Spinal cord (tissue), 10 donors: Measurements from ENCODE around the gene TRIM54. TPM values are rescaled to one million over a fixed set of nuclear protein-coding genes. Genes with fewer than 3 reads are reported as not detected.
A peak's percentile ranks its signal among the peaks of the same experiment; 100 is the strongest.
"Not testable (repeated sequence)": the region's sequence is repeated elsewhere in the genome, so short reads cannot be mapped to it uniquely, and the experiment has no call there.

Experiments
- DNase-seq, 6 donors: peaks; one replicate each; pipeline versions ENCODE4 v3.0.0 to v3.0.0-alpha.2; 2013 to 2015; ENCODE audit warnings: low spot score in 6 of 6, low read depth in 4 of 6
- H3K27ac ChIP-seq: one replicate; pipeline ENCODE4 v1.5.1; 2013; ENCODE audit warnings: low read depth, low read length, control low read depth
- H3K27me3 ChIP-seq: one replicate; pipeline ENCODE4 v1.6.1; 2013; ENCODE audit warnings: low read length; ENCODE audit not compliant: control insufficient read depth, insufficient read depth
- H3K36me3 ChIP-seq: one replicate; pipeline ENCODE4 v1.6.1; 2013; ENCODE audit warnings: low read length; ENCODE audit not compliant: control insufficient read depth, insufficient read depth
- H3K4me1 ChIP-seq: one replicate; pipeline ENCODE4 v1.6.1; 2013; ENCODE audit warnings: low read length; ENCODE audit not compliant: control insufficient read depth, insufficient read depth
- H3K4me3 ChIP-seq: one replicate; pipeline ENCODE4 v1.5.1; 2013; ENCODE audit warnings: low read depth, low read length, control low read depth
- H3K9me3 ChIP-seq: one replicate; pipeline ENCODE4 v1.6.1; 2013; ENCODE audit warnings: low read length; ENCODE audit not compliant: control insufficient read depth, insufficient read depth
- WGBS: methylation state at CpG from one replicate; pipeline ENCODE4 v1.1.5; 2013; ENCODE audit warnings: missing lambda C conversion rate; ENCODE audit not compliant: insufficient coverage; 5-methylcytosine and 5-hydroxymethylcytosine counted together
- polyA plus RNA-seq, 2 donors: library from polyadenylated mRNA; unstranded; fragments of 120-200 nt; gene quantifications; one replicate each; pipeline ENCODE4 v1.2.1, GENCODE V29; 2013; ENCODE audit not compliant: insufficient read length in 2 of 2
- total RNA-seq, 2 donors: library from RNA; depleted of rRNA in 1 of 2; stranded (reverse); fragments of 120-200 nt in 1 of 2; fragments of >200 nt in 1 of 2; gene quantifications; one replicate each; pipeline versions ENCODE4 v1.2.3 to v1.2.4, GENCODE V29; 2013 to 2014
- donor health status: healthy.

Gene TRIM54
- total and polyA plus RNA-seq, 4 donors, result 0.17 to 1.6 (median 0.77) TPM

GRCh38 chr2:27350106-27350693, 68.0 kb downstream of the TRIM54 start:
- no peak for DNase-seq
- no peaks in the 10 kb centered on the region for H3K27me3 ChIP-seq
- WGBS, result 94% methylated on average over 5 of the region's 7 CpGs
- no peak overlapping the region for H3K4me3 ChIP-seq
- H3K4me1 ChIP-seq, result peaks cover 2% of the 10 kb centered on the region
- no peaks in the 10 kb centered on the region for H3K9me3 ChIP-seq
- H3K27ac ChIP-seq, result no peak overlapping the region
- peaks cover 6% of the 10 kb centered on the region for H3K36me3 ChIP-seq

GRCh38 chr2:27351802-27352598, 69.8 kb downstream of the TRIM54 start:
- Histone ChIP-seq H3K27me3 (no peaks in the 10 kb centered on the region), H3K4me1 (peaks cover 12% of the 10 kb centered on the region), H3K27ac (no peak overlapping the region), H3K9me3 (no peaks in the 10 kb centered on the region), H3K36me3 (peaks cover 8% of the 10 kb centered on the region), H3K4me3 (no peak overlapping the region)
- no peak for DNase-seq
- WGBS, result 92% methylated on average over 6 of the region's 6 CpGs

- not testable (repeated sequence) for H3K9me3 ChIP-seq, DNase-seq, H3K36me3 ChIP-seq, H3K27ac ChIP-seq, H3K4me3 ChIP-seq, H3K27me3 ChIP-seq
- 85% methylated on average over 5 of the region's 5 CpGs for WGBS
- H3K4me1 ChIP-seq, result peaks cover 21% of the 10 kb centered on the region
These were observed 71.1 kb downstream of the TRIM54 start for GRCh38 chr2:27353386-27353761.

- Histone ChIP-seq H3K27ac (no peak overlapping the region), H3K36me3 (peaks cover 8% of the 10 kb centered on the region), H3K27me3 (no peaks in the 10 kb centered on the region), H3K4me1 (peaks cover 21% of the 10 kb centered on the region), H3K9me3 (no peaks in the 10 kb centered on the region), H3K4me3 (no peak overlapping the region)
- 88% methylated on average over 5 of the region's 7 CpGs for WGBS
- no peak for DNase-seq
These were observed 71.8 kb downstream of the TRIM54 start for GRCh38 chr2:27353762-27354596.

GRCh38 chr2:27354597-27354927, 72.3 kb downstream of the TRIM54 start:
- Histone ChIP-seq H3K4me1 (peaks cover 21% of the 10 kb centered on the region), H3K4me3 (no peak overlapping the region), H3K27me3 (no peaks in the 10 kb centered on the region), H3K27ac (no peak overlapping the region), H3K9me3 (no peaks in the 10 kb centered on the region), H3K36me3 (peaks cover 8% of the 10 kb centered on the region)
- no peak for DNase-seq
- WGBS, result 80% methylated on average over 1 of the region's 7 CpGs

- no peaks in the 10 kb centered on the region for H3K9me3 ChIP-seq
- no peaks in the 10 kb centered on the region for H3K27me3 ChIP-seq
- peak in 1 of 6 donors; percentile 9 for DNase-seq
- peaks cover 8% of the 10 kb centered on the region for H3K36me3 ChIP-seq
- H3K27ac ChIP-seq, result peak overlapping the region; percentile 92
- peaks cover 21% of the 10 kb centered on the region for H3K4me1 ChIP-seq
- 0% methylated on average over 12 of the region's 12 CpGs for WGBS
- H3K4me3 ChIP-seq, result peak overlapping the region; percentile 99
These were observed 73.8 kb downstream of the TRIM54 start for GRCh38 chr2:27356056-27356381.

- peaks cover 8% of the 10 kb centered on the region for H3K36me3 ChIP-seq
- peak within 1 kb of the TSS; percentile 92 for H3K27ac ChIP-seq
- H3K9me3 ChIP-seq, result no peaks in the 10 kb centered on the region
- peak within 1 kb of the TSS; percentile 99 for H3K4me3 ChIP-seq
- H3K27me3 ChIP-seq, result no peaks in the 10 kb centered on the region
- H3K4me1 ChIP-seq, result peaks cover 21% of the 10 kb centered on the region
- peak; percentile 96 to 100 (median 98) for DNase-seq
- WGBS, result under 1% methylated on average over 67 of the region's 67 CpGs
These were observed 74.4 kb downstream of the TRIM54 start, which contains the start of gene GTF3C2 for GRCh38 chr2:27356382-27357181. GTF3C2 (minus strand) TSS chr2:27356764; CDS start chr2:27343554, 13,210 bp downstream.
